ENCODE results near the gene OTOS.

- TF ChIP-seq, protein P1, sequence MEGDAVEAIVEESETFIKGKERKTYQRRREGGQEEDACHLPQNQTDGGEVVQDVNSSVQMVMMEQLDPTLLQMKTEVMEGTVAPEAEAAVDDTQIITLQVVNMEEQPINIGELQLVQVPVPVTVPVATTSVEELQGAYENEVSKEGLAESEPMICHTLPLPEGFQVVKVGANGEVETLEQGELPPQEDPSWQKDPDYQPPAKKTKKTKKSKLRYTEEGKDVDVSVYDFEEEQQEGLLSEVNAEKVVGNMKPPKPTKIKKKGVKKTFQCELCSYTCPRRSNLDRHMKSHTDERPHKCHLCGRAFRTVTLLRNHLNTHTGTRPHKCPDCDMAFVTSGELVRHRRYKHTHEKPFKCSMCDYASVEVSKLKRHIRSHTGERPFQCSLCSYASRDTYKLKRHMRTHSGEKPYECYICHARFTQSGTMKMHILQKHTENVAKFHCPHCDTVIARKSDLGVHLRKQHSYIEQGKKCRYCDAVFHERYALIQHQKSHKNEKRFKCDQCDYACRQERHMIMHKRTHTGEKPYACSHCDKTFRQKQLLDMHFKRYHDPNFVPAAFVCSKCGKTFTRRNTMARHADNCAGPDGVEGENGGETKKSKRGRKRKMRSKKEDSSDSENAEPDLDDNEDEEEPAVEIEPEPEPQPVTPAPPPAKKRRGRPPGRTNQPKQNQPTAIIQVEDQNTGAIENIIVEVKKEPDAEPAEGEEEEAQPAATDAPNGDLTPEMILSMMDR (IDR thresholded peaks at IDR 0.05): no peak
- TF ChIP-seq EZH2 (IDR thresholded peaks at IDR 0.05; ENCODE audit: borderline replicate concordance, insufficient read depth, low read depth, low read length, poor library complexity, severe bottlenecking): no peak
These were observed 31.8 kb upstream of the OTOS start for GRCh38 chr2:240172071-240172895.
